Caco-2 (cell line): Measurements from ENCODE around the gene PCBP3. TPM values are rescaled to one million over a fixed set of nuclear protein-coding genes. Genes with fewer than 3 reads are reported as not detected.

Experiments
- BruUV-seq: library from RNA; stranded (reverse); fragments of 400-500 nt; replicated peaks from 2 replicates; lab custom pipeline; 2021; lab: Mats Ljungman, UMichigan
- CTCF ChIA-PET: fragments of 300-600 bp; sonication (Branson Sonifier 250); formaldehyde crosslinking; loops from one replicate; lab custom pipeline; 2022; ENCODE audit warnings: antibody characterized with exemption; lab: Charles Lee
- POLR2A ChIA-PET: fragments of 300-600 bp; sonication (Branson Sonifier 250); formaldehyde crosslinking; loops from one replicate; lab custom pipeline; 2022; ENCODE audit warnings: antibody characterized with exemption; lab: Charles Lee
- DNase-seq, 2 experiments: peaks; one replicate each; pipeline versions ENCODE4 v3.0.0 to v3.0.0-alpha.2; 2020 to 2022
- H3K27me3 ChIP-seq: replicated peaks from 2 replicates; pipeline ENCODE4 v1.6.0; 2011; ENCODE audit warnings: low read length; ENCODE audit not compliant: control insufficient read depth, insufficient read depth
- H3K36me3 ChIP-seq: 2 replicates; pipeline ENCODE4 v1.5.1; 2011; ENCODE audit warnings: low read length; ENCODE audit not compliant: control insufficient read depth, insufficient read depth
- H3K4me1 ChIP-seq: fragments of 250-450 bp; sonication (Bioruptor Pico); 2 replicates; pipeline ENCODE4 v1.5.1; 2020; ENCODE audit warnings: mild to moderate bottlenecking
- H3K4me3 ChIP-seq: 2 replicates; pipeline ENCODE4 v1.5.1; 2011; ENCODE audit warnings: low read depth, mild to moderate bottlenecking, control low read depth, low read length
- H3K9me3 ChIP-seq: fragments of 250-450 bp; sonication (Bioruptor Pico); 2 replicates; pipeline ENCODE4 v1.5.1; 2020; ENCODE audit warnings: mild to moderate bottlenecking, moderate library complexity
- H3K27ac Mint-ChIP-seq: one replicate; pipeline ENCODE4 v1.8.0; 2022; ENCODE audit warnings: mixed read lengths; ENCODE audit not compliant: unreplicated experiment
- H3K27me3 Mint-ChIP-seq: one replicate; pipeline ENCODE4 v1.8.0; 2022; ENCODE audit warnings: mixed read lengths; ENCODE audit not compliant: insufficient read depth, unreplicated experiment
- H3K36me3 Mint-ChIP-seq: one replicate; pipeline ENCODE4 v1.8.0; 2022; ENCODE audit warnings: mild to moderate bottlenecking, mixed read lengths; ENCODE audit not compliant: insufficient read depth, unreplicated experiment
- H3K4me1 Mint-ChIP-seq: one replicate; pipeline ENCODE4 v1.8.0; 2022; ENCODE audit warnings: low read depth, mixed read lengths; ENCODE audit not compliant: unreplicated experiment
- H3K4me3 Mint-ChIP-seq: one replicate; pipeline ENCODE4 v1.8.0; 2022; ENCODE audit warnings: mild to moderate bottlenecking, moderate library complexity, mixed read lengths; ENCODE audit not compliant: unreplicated experiment
- H3K9me3 Mint-ChIP-seq: one replicate; pipeline ENCODE4 v1.8.0; 2022; ENCODE audit warnings: mixed read lengths; ENCODE audit not compliant: unreplicated experiment
- CTCF ChIP-seq, 2 experiments: fragments of 200-600 bp in 1 of 2; IDR thresholded peaks; 1 replicate in 1 of 2; 2 replicates in 1 of 2; pipeline versions ENCODE4 v1.5.1 to v1.8.0; 2011 to 2022; ENCODE audit warnings: antibody characterized with exemption in 1 of 2, control low read depth in 1 of 2, inconsistent platforms in 1 of 2, low read depth in 1 of 2, low read length in 1 of 2, mild to moderate bottlenecking in 1 of 2, moderate library complexity in 1 of 2; ENCODE audit not compliant: insufficient read depth in 1 of 2, severe bottlenecking in 1 of 2, unreplicated experiment in 1 of 2
- intact Hi-C: fragments of 100-400 bp; cut with micrococcal nuclease; formaldehyde crosslinking; loops from one replicate; pipeline ENCODE4 v1.10.0; 2022; ENCODE audit not compliant: unreplicated experiment
- total RNA-seq: library from RNA; stranded (reverse); gene quantifications from 2 replicates; pipeline ENCODE4 v1.2.3, GENCODE V29; 2022

The PCBP3 gene
- total RNA-seq, 1 experiment from 2014 or later = 0.75 TPM

GRCh38 chr21:45713613-45714012 lies 70.1 kb downstream of the PCBP3 start:
- ChIA-PET CTCF (no interaction called here), POLR2A (no interaction called here)
- H3K27me3 Mint-ChIP-seq = peaks cover 19% of the 10 kb centered on the region
- Histone ChIP-seq H3K27me3 (no peaks in the 10 kb centered on the region), H3K9me3 (peaks cover 7% of the 10 kb centered on the region; the same call in 1 of the 2 replicates), H3K4me1 (no peaks in the 10 kb centered on the region), H3K36me3 (no peaks in the 10 kb centered on the region), H3K4me3 (no peak overlapping the region)
- no peak for TF ChIP-seq CTCF (IDR thresholded peaks at IDR 0.05; ENCODE audit: insufficient read depth in 1 of 2, low read depth in 1 of 2, low read length in 1 of 2, severe bottlenecking in 1 of 2, unreplicated experiment in 1 of 2)
- BruUV-seq = no TSS peak
- H3K36me3 Mint-ChIP-seq = no peaks in the 10 kb centered on the region
- no peaks in the 10 kb centered on the region for H3K9me3 Mint-ChIP-seq
- no peak overlapping the region for H3K27ac Mint-ChIP-seq
- H3K4me1 Mint-ChIP-seq = no peaks in the 10 kb centered on the region
- no peak overlapping the region for H3K4me3 Mint-ChIP-seq
- intact Hi-C loops = no loop called here
- DNase-seq = no peak

DNA sequence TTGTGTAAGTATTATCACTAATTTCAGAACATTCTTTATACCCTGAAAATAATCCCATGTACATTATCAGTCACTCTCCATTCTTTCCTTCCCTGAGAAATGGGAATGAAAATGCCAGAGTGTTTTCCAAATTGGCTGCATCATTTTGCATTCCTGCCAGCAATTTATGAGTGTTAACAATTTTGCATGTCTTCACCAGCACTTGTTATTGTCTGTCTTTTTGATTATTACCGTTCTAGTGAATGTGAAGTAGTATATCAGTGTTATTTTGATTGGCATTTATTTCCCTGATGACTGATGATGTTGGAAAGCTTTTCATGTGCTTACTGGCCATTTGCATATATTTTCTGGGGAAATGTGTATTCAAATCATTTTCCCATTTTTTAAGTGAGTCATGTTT lies 71.9 kb downstream of the PCBP3 start:
- no peaks in the 10 kb centered on the region for H3K9me3 Mint-ChIP-seq

GRCh38 chr21:45718413-45718812 lies 74.9 kb downstream of the PCBP3 start:
- CTCF ChIA-PET = interaction anchor here (0.6 kb wide), 1 partner anchor 176 kb away, joined by 9 read pairs; no protein-coding TSS in a partner anchor
- peaks cover 23% of the 10 kb centered on the region for H3K27me3 Mint-ChIP-seq
- POLR2A ChIA-PET = no interaction called here
- intact Hi-C loops = no loop called here
- H3K9me3 Mint-ChIP-seq = no peaks in the 10 kb centered on the region
- TF ChIP-seq CTCF (IDR thresholded peaks at IDR 0.05; ENCODE audit: insufficient read depth in 1 of 2, low read depth in 1 of 2, low read length in 1 of 2, severe bottlenecking in 1 of 2, unreplicated experiment in 1 of 2) = no peak
- H3K27me3 ChIP-seq = no peaks in the 10 kb centered on the region
- H3K9me3 ChIP-seq = no peaks in the 10 kb centered on the region
- H3K4me3 ChIP-seq = no peak overlapping the region
- no peaks in the 10 kb centered on the region for H3K4me1 Mint-ChIP-seq
- DNase-seq = no peak
- BruUV-seq = no TSS peak
- H3K27ac Mint-ChIP-seq = no peak overlapping the region
- H3K4me3 Mint-ChIP-seq = no peak overlapping the region
- H3K36me3 Mint-ChIP-seq = no peaks in the 10 kb centered on the region
- H3K36me3 ChIP-seq = no peaks in the 10 kb centered on the region
- no peaks in the 10 kb centered on the region for H3K4me1 ChIP-seq

More for the DNA sequence above, 71.9 kb downstream of the PCBP3 start:
- Mint-ChIP-seq H3K4me3 (no peak overlapping the region), H3K4me1 (no peaks in the 10 kb centered on the region), H3K36me3 (no peaks in the 10 kb centered on the region), H3K27ac (no peak overlapping the region), H3K27me3 (peaks cover 23% of the 10 kb centered on the region)
- intact Hi-C loops = no loop called here
- no peak for DNase-seq
- TF ChIP-seq CTCF (IDR thresholded peaks at IDR 0.05; ENCODE audit: insufficient read depth in 1 of 2, low read depth in 1 of 2, low read length in 1 of 2, severe bottlenecking in 1 of 2, unreplicated experiment in 1 of 2) = no peak
- ChIA-PET CTCF (no interaction called here), POLR2A (no interaction called here)
- Histone ChIP-seq H3K27me3 (no peaks in the 10 kb centered on the region), H3K9me3 (peaks cover 7% of the 10 kb centered on the region; the same call in 1 of the 2 replicates), H3K4me1 (no peaks in the 10 kb centered on the region), H3K4me3 (no peak overlapping the region), H3K36me3 (no peaks in the 10 kb centered on the region)
- no TSS peak for BruUV-seq
